ENCODE measurements around the gene BID. TPM values are rescaled to one million over a fixed set of nuclear protein-coding genes. Genes with fewer than 3 reads are reported as not detected.

Gene BID
- total RNA-seq, 3 donors from 2014 or later (not counting 1 experiment from before 2014, with no cell fraction given): 40.9 to 42.4 (median 42.3) TPM

- Mint-ChIP-seq H3K36me3 (no peaks in the 10 kb centered on the region), H3K9me3 (no peaks in the 10 kb centered on the region), H3K4me1 (peaks cover 46 to 51% of the 10 kb centered on the region in 2 donors), H3K27ac (peak overlapping the region; percentile 72 to 77), H3K27me3 (ENCODE audit: low read depth in 2 of 2) (no peaks in the 10 kb centered on the region), H3K4me3 (no peak overlapping the region)
- DNase-seq (no peak), ATAC-seq (no peak)
- Histone ChIP-seq H3K4me3 (ENCODE audit: low read length) (no peak overlapping the region), H3K27ac (ENCODE audit: low read length) (no peak overlapping the region), H3K9me3 (ENCODE audit: control insufficient read depth, insufficient read depth, low read length) (no peaks in the 10 kb centered on the region), H3K4me1 (ENCODE audit: control insufficient read depth, insufficient read depth, low read length) (peaks cover 81% of the 10 kb centered on the region), H3K27me3 (ENCODE audit: control insufficient read depth, insufficient read depth, low read length) (no peaks in the 10 kb centered on the region), H3K36me3 (ENCODE audit: control insufficient read depth, insufficient read depth, low read length) (no peaks in the 10 kb centered on the region)
- intact Hi-C loops (cut with micrococcal nuclease): loop anchor here (10.0 kb wide), 1 partner anchor 686 kb away; the partner anchor contains the start of gene IL17RA
- no peak for TF ChIP-seq CTCF (IDR thresholded peaks at IDR 0.05)
- WGBS (ENCODE audit: insufficient coverage): 91% methylated on average over 19 of the region's 19 CpGs
Measured at GRCh38 chr22:17770180-17771077, 3.8 kb downstream of the BID start.

- Mint-ChIP-seq H3K27ac (peak overlapping the region; percentile 72 to 77), H3K4me1 (peaks cover 44 to 49% of the 10 kb centered on the region in 2 donors)
- intact Hi-C loops (cut with micrococcal nuclease): loop anchor here (10.0 kb wide), 1 partner anchor 685 kb away; the partner anchor contains the start of gene IL17RA
Measured at GRCh38 chr22:17769716-17770082, 4.6 kb downstream of the BID start.

DNA sequence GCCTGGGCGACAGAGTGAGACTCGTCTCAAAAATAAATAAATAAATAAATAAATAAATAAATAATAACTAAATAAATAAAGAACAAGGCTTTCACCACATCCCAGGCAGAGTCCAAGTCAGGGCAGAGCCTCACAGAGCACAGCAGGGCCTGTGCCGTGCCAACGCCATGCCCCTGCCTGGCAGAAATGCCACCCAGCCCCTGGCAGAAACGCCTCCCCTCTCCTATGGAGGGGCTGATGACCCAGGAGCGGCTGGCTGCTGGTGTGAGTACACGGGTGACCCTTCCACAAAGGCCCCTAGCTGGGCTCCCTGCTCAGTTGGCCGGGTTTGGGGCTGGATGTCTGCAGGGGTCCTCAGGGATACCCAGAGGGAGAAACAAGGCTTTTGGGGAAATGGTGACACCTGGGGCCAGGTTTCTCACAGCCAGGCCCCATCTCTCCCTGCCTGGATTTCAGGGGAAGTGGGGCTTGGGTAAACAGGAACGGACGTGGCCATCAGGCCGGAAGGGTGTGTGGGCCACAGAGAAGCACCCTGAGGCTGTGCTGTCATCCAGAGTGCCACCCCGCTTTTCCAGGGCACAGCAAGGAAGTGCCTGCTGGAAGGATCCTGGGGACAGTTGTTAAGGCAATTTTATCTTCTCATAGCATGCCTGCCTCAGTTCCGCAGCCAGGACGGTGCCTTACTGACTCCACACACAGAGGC lies 5.1 kb downstream of the BID start:
- H3K9me3 Mint-ChIP-seq: no peaks in the 10 kb centered on the region
- H3K27ac ChIP-seq (ENCODE audit: low read length): no peak overlapping the region

More at GRCh38 chr22:17769716-17770082, 4.6 kb downstream of the BID start:
- no peaks in the 10 kb centered on the region for H3K36me3 ChIP-seq (ENCODE audit: control insufficient read depth, insufficient read depth, low read length)
- peaks cover 74% of the 10 kb centered on the region for H3K4me1 ChIP-seq (ENCODE audit: control insufficient read depth, insufficient read depth, low read length)
- Mint-ChIP-seq H3K4me3 (no peak overlapping the region), H3K27me3 (ENCODE audit: low read depth in 2 of 2) (no peaks in the 10 kb centered on the region), H3K9me3 (no peaks in the 10 kb centered on the region), H3K36me3 (no peaks in the 10 kb centered on the region)
- no peak overlapping the region for H3K27ac ChIP-seq (ENCODE audit: low read length)
- no peaks in the 10 kb centered on the region for H3K27me3 ChIP-seq (ENCODE audit: control insufficient read depth, insufficient read depth, low read length)
- ATAC-seq (no peak), DNase-seq (no peak)
- H3K9me3 ChIP-seq (ENCODE audit: control insufficient read depth, insufficient read depth, low read length): no peaks in the 10 kb centered on the region
- no peak for TF ChIP-seq CTCF (IDR thresholded peaks at IDR 0.05)
- 94% methylated on average over 9 of the region's 9 CpGs for WGBS (ENCODE audit: insufficient coverage)
- no peak overlapping the region for H3K4me3 ChIP-seq (ENCODE audit: low read length)

More for the DNA sequence above, 5.1 kb downstream of the BID start:
- Mint-ChIP-seq H3K4me1 (peaks cover 49 to 54% of the 10 kb centered on the region in 2 donors), H3K4me3 (no peak overlapping the region), H3K27ac (peak overlapping the region; percentile 72 to 77), H3K27me3 (ENCODE audit: low read depth in 2 of 2) (no peaks in the 10 kb centered on the region), H3K36me3 (no peaks in the 10 kb centered on the region)
- Histone ChIP-seq H3K4me1 (ENCODE audit: control insufficient read depth, insufficient read depth, low read length) (peaks cover 70% of the 10 kb centered on the region), H3K4me3 (ENCODE audit: low read length) (no peak overlapping the region), H3K9me3 (ENCODE audit: control insufficient read depth, insufficient read depth, low read length) (no peaks in the 10 kb centered on the region), H3K36me3 (ENCODE audit: control insufficient read depth, insufficient read depth, low read length) (no peaks in the 10 kb centered on the region), H3K27me3 (ENCODE audit: control insufficient read depth, insufficient read depth, low read length) (no peaks in the 10 kb centered on the region)
- DNase-seq (no peak), ATAC-seq (no peak)
- intact Hi-C loops (cut with micrococcal nuclease): no loop called here
- WGBS (ENCODE audit: insufficient coverage): 88% methylated on average over 12 of the region's 14 CpGs
- no peak for TF ChIP-seq CTCF (IDR thresholded peaks at IDR 0.05)
